ENCODE measurements around the gene INPP5A.
"Not testable (repeated sequence)": the region's sequence is repeated elsewhere in the genome, so short reads cannot be mapped to it uniquely, and the experiment has no call there.

Gene INPP5A

DNA sequence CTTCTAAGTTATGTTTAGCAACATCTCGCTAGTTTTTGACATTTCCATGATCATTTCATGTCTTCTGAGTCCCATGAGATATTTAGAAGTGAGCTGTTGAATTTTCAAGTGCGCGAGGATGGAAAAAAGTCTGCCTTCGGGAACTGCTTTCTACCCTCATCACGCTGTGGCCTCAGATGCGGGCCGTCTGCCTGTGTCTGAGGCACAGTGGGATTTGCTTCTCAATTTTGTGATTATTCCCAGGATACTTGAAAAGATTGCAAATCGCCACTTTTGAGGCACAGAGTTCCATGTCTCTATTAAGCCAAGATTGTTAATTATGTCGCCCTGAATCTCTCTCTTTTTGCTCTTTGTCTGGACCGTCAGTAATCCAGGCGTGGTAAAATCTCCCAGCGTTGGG is 279.1 kb downstream of the INPP5A start:
- Histone ChIP-seq H3F3A (ENCODE audit: insufficient read depth, low read length) (no peaks in the 10 kb centered on the region), H2AFZ (ENCODE audit: low read length) (no peak overlapping the region), H3K27me3 (replicated peaks; ENCODE audit: insufficient read depth, low read length) (peaks cover 47% of the 10 kb centered on the region), H3K4me1 (ENCODE audit: low read length) (no peaks in the 10 kb centered on the region), H4K20me1 (ENCODE audit: insufficient read depth, low read length) (no peaks in the 10 kb centered on the region), H3K27ac (ENCODE audit: low read length) (no peak overlapping the region), H3K4me2 (ENCODE audit: low read depth, low read length) (no peak overlapping the region), H3K9ac (ENCODE audit: low read length) (no peak overlapping the region), H3K4me3 (ENCODE audit: low read length) (no peak overlapping the region), H3K9me2 (replicated peaks; ENCODE audit: insufficient read depth, low read length) (no peaks in the 10 kb centered on the region), H3K79me2 (ENCODE audit: low read length) (no peaks in the 10 kb centered on the region), H3K36me3 (replicated peaks; ENCODE audit: insufficient read depth, low read length) (no peaks in the 10 kb centered on the region), H3K9me3 (replicated peaks; ENCODE audit: insufficient read depth, low read length) (no peaks in the 10 kb centered on the region)
- TF ChIP-seq, protein P1, sequence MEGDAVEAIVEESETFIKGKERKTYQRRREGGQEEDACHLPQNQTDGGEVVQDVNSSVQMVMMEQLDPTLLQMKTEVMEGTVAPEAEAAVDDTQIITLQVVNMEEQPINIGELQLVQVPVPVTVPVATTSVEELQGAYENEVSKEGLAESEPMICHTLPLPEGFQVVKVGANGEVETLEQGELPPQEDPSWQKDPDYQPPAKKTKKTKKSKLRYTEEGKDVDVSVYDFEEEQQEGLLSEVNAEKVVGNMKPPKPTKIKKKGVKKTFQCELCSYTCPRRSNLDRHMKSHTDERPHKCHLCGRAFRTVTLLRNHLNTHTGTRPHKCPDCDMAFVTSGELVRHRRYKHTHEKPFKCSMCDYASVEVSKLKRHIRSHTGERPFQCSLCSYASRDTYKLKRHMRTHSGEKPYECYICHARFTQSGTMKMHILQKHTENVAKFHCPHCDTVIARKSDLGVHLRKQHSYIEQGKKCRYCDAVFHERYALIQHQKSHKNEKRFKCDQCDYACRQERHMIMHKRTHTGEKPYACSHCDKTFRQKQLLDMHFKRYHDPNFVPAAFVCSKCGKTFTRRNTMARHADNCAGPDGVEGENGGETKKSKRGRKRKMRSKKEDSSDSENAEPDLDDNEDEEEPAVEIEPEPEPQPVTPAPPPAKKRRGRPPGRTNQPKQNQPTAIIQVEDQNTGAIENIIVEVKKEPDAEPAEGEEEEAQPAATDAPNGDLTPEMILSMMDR (IDR thresholded peaks at IDR 0.05; ENCODE audit: low read length), result no peak
- no peak for TF ChIP-seq EZH2 (optimal IDR thresholded peaks at IDR 0.05; ENCODE audit: low read depth, low read length)
- TF ChIP-seq EZH2phosphoT487 (IDR thresholded peaks at IDR 0.05; ENCODE audit: low read length), result no peak
- DNase-seq, result no peak

- no peaks in the 10 kb centered on the region for H3K79me2 ChIP-seq (ENCODE audit: low read length)
- no peaks in the 10 kb centered on the region for H3K36me3 ChIP-seq (replicated peaks; ENCODE audit: insufficient read depth, low read length)
- no peak overlapping the region for H3K4me2 ChIP-seq (ENCODE audit: low read depth, low read length)
- no peak overlapping the region for H2AFZ ChIP-seq (ENCODE audit: low read length)
- H4K20me1 ChIP-seq (ENCODE audit: insufficient read depth, low read length), result no peaks in the 10 kb centered on the region
- no peak overlapping the region for H3K4me3 ChIP-seq (ENCODE audit: low read length)
- no peaks in the 10 kb centered on the region for H3K4me1 ChIP-seq (ENCODE audit: low read length)
- no peaks in the 10 kb centered on the region for H3K9me3 ChIP-seq (replicated peaks; ENCODE audit: insufficient read depth, low read length)
- no peak overlapping the region for H3K9ac ChIP-seq (ENCODE audit: low read length)
- no peak for DNase-seq
- TF ChIP-seq EZH2 (optimal IDR thresholded peaks at IDR 0.05; ENCODE audit: low read depth, low read length) (no peak), EZH2phosphoT487 (IDR thresholded peaks at IDR 0.05; ENCODE audit: low read length) (no peak)
- TF ChIP-seq, protein P1 (IDR thresholded peaks at IDR 0.05; ENCODE audit: low read length), result no peak
- H3K9me2 ChIP-seq (replicated peaks; ENCODE audit: insufficient read depth, low read length), result no peaks in the 10 kb centered on the region
- no peaks in the 10 kb centered on the region for H3F3A ChIP-seq (ENCODE audit: insufficient read depth, low read length)
- peaks cover 47% of the 10 kb centered on the region for H3K27me3 ChIP-seq (replicated peaks; ENCODE audit: insufficient read depth, low read length)
- no peak overlapping the region for H3K27ac ChIP-seq (ENCODE audit: low read length)
These were observed 280.2 kb downstream of the INPP5A start for GRCh38 chr10:132817701-132818211.

GRCh38 chr10:132820056-132820455 is 282.5 kb downstream of the INPP5A start:
- DNase-seq, result no peak
- no peak for TF ChIP-seq EZH2phosphoT487 (IDR thresholded peaks at IDR 0.05; ENCODE audit: low read length)
- TF ChIP-seq EZH2 (optimal IDR thresholded peaks at IDR 0.05; ENCODE audit: low read depth, low read length), result no peak
- TF ChIP-seq, protein P1 (IDR thresholded peaks at IDR 0.05; ENCODE audit: low read length), result no peak
- Histone ChIP-seq H3K9ac (ENCODE audit: low read length) (no peak overlapping the region), H2AFZ (ENCODE audit: low read length) (no peak overlapping the region), H3K4me3 (ENCODE audit: low read length) (no peak overlapping the region), H3K9me3 (replicated peaks; ENCODE audit: insufficient read depth, low read length) (no peaks in the 10 kb centered on the region), H3F3A (ENCODE audit: insufficient read depth, low read length) (no peaks in the 10 kb centered on the region), H3K4me2 (ENCODE audit: low read depth, low read length) (no peak overlapping the region), H3K79me2 (ENCODE audit: low read length) (no peaks in the 10 kb centered on the region), H3K27me3 (replicated peaks; ENCODE audit: insufficient read depth, low read length) (peaks cover 39% of the 10 kb centered on the region), H3K9me2 (replicated peaks; ENCODE audit: insufficient read depth, low read length) (no peaks in the 10 kb centered on the region), H3K36me3 (replicated peaks; ENCODE audit: insufficient read depth, low read length) (no peaks in the 10 kb centered on the region), H3K27ac (ENCODE audit: low read length) (no peak overlapping the region), H3K4me1 (ENCODE audit: low read length) (no peaks in the 10 kb centered on the region), H4K20me1 (ENCODE audit: insufficient read depth, low read length) (no peaks in the 10 kb centered on the region)

GRCh38 chr10:132825783-132826523 is 288.4 kb downstream of the INPP5A start:
- not testable (repeated sequence) for H3K27ac ChIP-seq (ENCODE audit: low read length); H3K9ac ChIP-seq (ENCODE audit: low read length); H3F3A ChIP-seq (ENCODE audit: insufficient read depth, low read length); H2AFZ ChIP-seq (ENCODE audit: low read length); DNase-seq; H3K79me2 ChIP-seq (ENCODE audit: low read length); H3K4me2 ChIP-seq (ENCODE audit: low read depth, low read length); H3K4me3 ChIP-seq (ENCODE audit: low read length); H4K20me1 ChIP-seq (ENCODE audit: insufficient read depth, low read length); H3K9me2 ChIP-seq (replicated peaks; ENCODE audit: insufficient read depth, low read length); H3K9me3 ChIP-seq (replicated peaks; ENCODE audit: insufficient read depth, low read length); H3K36me3 ChIP-seq (replicated peaks; ENCODE audit: insufficient read depth, low read length); H3K4me1 ChIP-seq (ENCODE audit: low read length)
- peaks cover 26% of the 10 kb centered on the region for H3K27me3 ChIP-seq (replicated peaks; ENCODE audit: insufficient read depth, low read length)
